HG02970 (cell line): Measurements from ENCODE around the gene SNRPF.

Experiments
- ATAC-seq: cut with Tn5 transposase; IDR thresholded peaks from one replicate; pipeline ENCODE4 v1.9.1; 2021; ENCODE audit warnings: mild to moderate bottlenecking, moderate library complexity, moderate number of reproducible peaks; ENCODE audit not compliant: unreplicated experiment, low FRiP score

SNRPF gene

GRCh38 chr12:95857799-95858198 is 953 bp upstream of the SNRPF start:
- no peak for ATAC-seq

GRCh38 chr12:95859344-95859816 is 628 bp downstream of the SNRPF start:
- no peak for ATAC-seq

- no peak for ATAC-seq
These were observed 1.4 kb downstream of the SNRPF start for GRCh38 chr12:95859947-95860850.

GRCh38 chr12:95862038-95862437 is 3.3 kb downstream of the SNRPF start:
- no peak for ATAC-seq

GRCh38 chr12:95863337-95863736 is 4.6 kb downstream of the SNRPF start:
- ATAC-seq: no peak

GRCh38 chr12:95870897-95871296 is 12.1 kb downstream of the SNRPF start:
- no peak for ATAC-seq

- no peak for ATAC-seq
These were observed 15.7 kb downstream of the SNRPF start for GRCh38 chr12:95874452-95874851.

- ATAC-seq: no peak
These were observed 18.9 kb downstream of the SNRPF start for GRCh38 chr12:95877622-95878021.

GRCh38 chr12:95880895-95881294 is 22.1 kb downstream of the SNRPF start:
- ATAC-seq: no peak

GRCh38 chr12:95881331-95881955 is 22.7 kb downstream of the SNRPF start:
- no peak for ATAC-seq

GRCh38 chr12:95882080-95882479 is 23.3 kb downstream of the SNRPF start:
- ATAC-seq: no peak

GRCh38 chr12:95882873-95883272 is 24.1 kb downstream of the SNRPF start:
- ATAC-seq: no peak

- no peak for ATAC-seq
These were observed 26.2 kb downstream of the SNRPF start for GRCh38 chr12:95884998-95885397.

GRCh38 chr12:95887311-95887710 is 28.6 kb downstream of the SNRPF start:
- no peak for ATAC-seq

- ATAC-seq: no peak
These were observed 32.2 kb downstream of the SNRPF start for GRCh38 chr12:95890958-95891357.

- ATAC-seq: no peak
These were observed 38.1 kb downstream of the SNRPF start for GRCh38 chr12:95896846-95897245.

GRCh38 chr12:95898081-95898480 is 39.3 kb downstream of the SNRPF start:
- no peak for ATAC-seq

GRCh38 chr12:95908573-95908972 is 49.8 kb downstream of the SNRPF start:
- no peak for ATAC-seq

- no peak for ATAC-seq
These were observed 51.1 kb downstream of the SNRPF start for GRCh38 chr12:95909871-95910270.
